K562 (cell line): Measurements from ENCODE around the gene DNM1.

ENCODE experiments used
- FOXP1 ChIP-seq: sonication (generic); formaldehyde crosslinking; IDR thresholded peaks from 2 replicates; pipeline ENCODE4 v1.8.0; 2022; ENCODE audit warnings: mild to moderate bottlenecking, missing genetic modification reagents
- KDM1A ChIP-seq, 2 experiments: fragments of 450-650 bp; IDR thresholded peaks; 2 replicates each; pipeline ENCODE4 v1.6.1; 2016; ENCODE audit warnings: mild to moderate bottlenecking in 2 of 2
- POLR2A ChIP-seq: fragments of 450-650 bp; conservative IDR thresholded peaks from 2 replicates; pipeline ENCODE4 v1.6.1; 2016
- POLR2AphosphoS5 ChIP-seq: IDR thresholded peaks from 2 replicates; pipeline ENCODE4 v1.6.1; 2011; ENCODE audit warnings: mild to moderate bottlenecking, low read depth, low read length, moderate library complexity; ENCODE audit not compliant: control insufficient read depth, insufficient read depth
- PYGO2 ChIP-seq: fragments of 450-650 bp; IDR thresholded peaks from 2 replicates; pipeline ENCODE4 v1.6.1; 2016; ENCODE audit warnings: mild to moderate bottlenecking, missing genetic modification characterization, moderate library complexity, missing compliant biosample characterization
- SMC3 ChIP-seq: conservative IDR thresholded peaks from 2 replicates; pipeline ENCODE4 v1.6.1; 2011; ENCODE audit warnings: low read depth, low read length, improper control_type of control experiment; ENCODE audit not compliant: insufficient read depth
- ZNF253 ChIP-seq: fragments of 250-450 bp; sonication (Bioruptor Pico); conservative IDR thresholded peaks from 2 replicates; pipeline ENCODE4 v1.6.1; 2021; ENCODE audit warnings: mild to moderate bottlenecking
- ZNF707 ChIP-seq: fragments of 250-450 bp; sonication (Bioruptor Pico); conservative IDR thresholded peaks from 2 replicates; pipeline ENCODE4 v1.8.0; 2022; ENCODE audit warnings: inconsistent platforms, mild to moderate bottlenecking, moderate library complexity
- TF ChIP-seq, protein P1 (sequence below), 3 experiments: IDR thresholded peaks in 2 of 3; conservative IDR thresholded peaks in 1 of 3; 2 replicates each; pipeline ENCODE4 v1.5.1; 2011 to 2012; ENCODE audit warnings: low read length in 3 of 3, mild to moderate bottlenecking in 3 of 3, control low read depth in 2 of 3, improper control_type of control experiment in 1 of 3, inconsistent platforms in 1 of 3, low read depth in 1 of 3, mixed read lengths in 1 of 3, moderate library complexity in 1 of 3; ENCODE audit not compliant: insufficient read depth in 2 of 3

GRCh38 chr9:128297221-128297773 is 94.1 kb downstream of the DNM1 start:
- TF ChIP-seq ZNF707 (CRISPR knock-in tag): no peak
- TF ChIP-seq PYGO2 (tag): no peak
- TF ChIP-seq, protein P1, sequence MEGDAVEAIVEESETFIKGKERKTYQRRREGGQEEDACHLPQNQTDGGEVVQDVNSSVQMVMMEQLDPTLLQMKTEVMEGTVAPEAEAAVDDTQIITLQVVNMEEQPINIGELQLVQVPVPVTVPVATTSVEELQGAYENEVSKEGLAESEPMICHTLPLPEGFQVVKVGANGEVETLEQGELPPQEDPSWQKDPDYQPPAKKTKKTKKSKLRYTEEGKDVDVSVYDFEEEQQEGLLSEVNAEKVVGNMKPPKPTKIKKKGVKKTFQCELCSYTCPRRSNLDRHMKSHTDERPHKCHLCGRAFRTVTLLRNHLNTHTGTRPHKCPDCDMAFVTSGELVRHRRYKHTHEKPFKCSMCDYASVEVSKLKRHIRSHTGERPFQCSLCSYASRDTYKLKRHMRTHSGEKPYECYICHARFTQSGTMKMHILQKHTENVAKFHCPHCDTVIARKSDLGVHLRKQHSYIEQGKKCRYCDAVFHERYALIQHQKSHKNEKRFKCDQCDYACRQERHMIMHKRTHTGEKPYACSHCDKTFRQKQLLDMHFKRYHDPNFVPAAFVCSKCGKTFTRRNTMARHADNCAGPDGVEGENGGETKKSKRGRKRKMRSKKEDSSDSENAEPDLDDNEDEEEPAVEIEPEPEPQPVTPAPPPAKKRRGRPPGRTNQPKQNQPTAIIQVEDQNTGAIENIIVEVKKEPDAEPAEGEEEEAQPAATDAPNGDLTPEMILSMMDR (IDR thresholded peaks at IDR 0.05 in 2 of 3, conservative IDR thresholded peaks at IDR 0.05 in 1 of 3; ENCODE audit: insufficient read depth in 2 of 3, low read depth in 1 of 3, low read length in 3 of 3): no peak
- no peak for TF ChIP-seq POLR2A
- no peak for TF ChIP-seq FOXP1 (CRISPR knock-in tag)
- TF ChIP-seq SMC3: no peak
- TF ChIP-seq KDM1A (IDR thresholded peaks at IDR 0.05): no peak
- TF ChIP-seq ZNF253: no peak
- no peak for TF ChIP-seq POLR2AphosphoS5
